ENCODE measurements around the gene MAST1. TPM values are rescaled to one million over a fixed set of nuclear protein-coding genes. Genes with fewer than 3 reads are reported as not detected.
"Not testable (repeated sequence)": the region's sequence is repeated elsewhere in the genome, so short reads cannot be mapped to it uniquely, and the experiment has no call there.

MAST1 gene
- total and polyA plus RNA-seq, 8 donors: 0.43 to 33.9 (median 1.3) TPM; not detected in 1

- no peak for TF ChIP-seq POLR2AphosphoS5 (IDR thresholded peaks at IDR 0.05)
- no peak for TF ChIP-seq POLR2A (IDR thresholded peaks at IDR 0.05)
- no peak for TF ChIP-seq EP300 (IDR thresholded peaks at IDR 0.05)
- TF ChIP-seq CTCF (IDR thresholded peaks at IDR 0.05): no peak
- H3K9me3 ChIP-seq: no peaks in the 10 kb centered on the region
- H3K27me3 ChIP-seq: no peaks in the 10 kb centered on the region
- 39 to 78% (median 51%) methylated on average over 7 of the region's 7 CpGs for WGBS, 5 donors
- no peak for DNase-seq
- H3K36me3 ChIP-seq: peaks cover 0 to 36% (median 28%) of the 10 kb centered on the region in 4 donors
- no peak overlapping the region for H3K4me3 ChIP-seq
- intact Hi-C loops (cut with DNase I; ENCODE audit: low total_unique reads): no loop called here
- H3K4me1 ChIP-seq: no peaks in the 10 kb centered on the region
- no peak overlapping the region for H3K27ac ChIP-seq
Observed at GRCh38 chr19:12815088-12815487, 23.2 kb upstream of the MAST1 start.

- H3K9me3 ChIP-seq; H3K4me1 ChIP-seq; H3K4me3 ChIP-seq; DNase-seq; H3K27me3 ChIP-seq; intact Hi-C loops (cut with DNase I; ENCODE audit: low total_unique reads); H3K27ac ChIP-seq: not testable (repeated sequence)
- peaks cover 0 to 26% (median 21%) of the 10 kb centered on the region in 4 donors for H3K36me3 ChIP-seq
- 94 to 95% (median 94%) methylated on average over 6 of the region's 6 CpGs for WGBS, 5 donors
Observed at GRCh38 chr19:12817188-12817587, 21.1 kb upstream of the MAST1 start.

- H3K4me3 ChIP-seq; DNase-seq; H3K9me3 ChIP-seq; H3K4me1 ChIP-seq; intact Hi-C loops (cut with DNase I; ENCODE audit: low total_unique reads); H3K27ac ChIP-seq; H3K27me3 ChIP-seq: not testable (repeated sequence)
- H3K36me3 ChIP-seq: peaks cover 0 to 20% (median 17%) of the 10 kb centered on the region in 4 donors
- WGBS, 5 donors: 93 to 94% (median 93%) methylated on average over 11 of the region's 11 CpGs
Observed at GRCh38 chr19:12817810-12818209, 20.5 kb upstream of the MAST1 start.

GRCh38 chr19:12821761-12822160 is 16.6 kb upstream of the MAST1 start:
- TF ChIP-seq POLR2AphosphoS5 (IDR thresholded peaks at IDR 0.05) (no peak), POLR2A (IDR thresholded peaks at IDR 0.05) (no peak), EP300 (IDR thresholded peaks at IDR 0.05) (no peak), CTCF (IDR thresholded peaks at IDR 0.05) (no peak)
- no peak for DNase-seq
- no peak overlapping the region for H3K27ac ChIP-seq
- H3K4me1 ChIP-seq: peaks cover 0 to 10% (median 8%) of the 10 kb centered on the region in 4 donors
- peaks cover 0 to 41% (median 21%) of the 10 kb centered on the region in 3 donors for H3K27me3 ChIP-seq
- H3K36me3 ChIP-seq: no peaks in the 10 kb centered on the region
- intact Hi-C loops (cut with DNase I; ENCODE audit: low total_unique reads): no loop called here
- H3K9me3 ChIP-seq: peaks cover 0 to 9% (median 2%) of the 10 kb centered on the region in 4 donors
- H3K4me3 ChIP-seq: no peak overlapping the region
- WGBS, 5 donors: 82 to 90% (median 86%) methylated on average over 2 of the region's 2 CpGs

GRCh38 chr19:12825254-12826131 is 12.8 kb upstream of the MAST1 start:
- TF ChIP-seq CTCF (IDR thresholded peaks at IDR 0.05) (peak in 2 of 7 experiments; percentile 28 to 29), EP300 (IDR thresholded peaks at IDR 0.05) (no peak)
- Histone ChIP-seq H3K4me3 (peak overlapping the region in 1 of 4 donors; percentile 4), H3K9me3 (peaks cover 0 to 9% (median 2%) of the 10 kb centered on the region in 4 donors), H3K27ac (no peak overlapping the region), H3K36me3 (no peaks in the 10 kb centered on the region), H3K27me3 (peaks cover 0 to 78% (median 56%) of the 10 kb centered on the region in 3 donors), H3K4me1 (peaks cover 0 to 20% (median 16%) of the 10 kb centered on the region in 4 donors)
- intact Hi-C loops (cut with DNase I; ENCODE audit: low total_unique reads): no loop called here
- DNase-seq: peak; percentile 30 to 63
- 5 to 7% (median 6%) methylated on average over 30 to 46 of the region's 46 CpGs for WGBS, 5 donors

All from stomach (tissue), 9 donors.